ENCODE data around the gene SFSWAP. TPM values are rescaled to one million over a fixed set of nuclear protein-coding genes. Genes with fewer than 3 reads are reported as not detected.

Gene SFSWAP
- total RNA-seq, 1 donor: 31.1 TPM

DNA sequence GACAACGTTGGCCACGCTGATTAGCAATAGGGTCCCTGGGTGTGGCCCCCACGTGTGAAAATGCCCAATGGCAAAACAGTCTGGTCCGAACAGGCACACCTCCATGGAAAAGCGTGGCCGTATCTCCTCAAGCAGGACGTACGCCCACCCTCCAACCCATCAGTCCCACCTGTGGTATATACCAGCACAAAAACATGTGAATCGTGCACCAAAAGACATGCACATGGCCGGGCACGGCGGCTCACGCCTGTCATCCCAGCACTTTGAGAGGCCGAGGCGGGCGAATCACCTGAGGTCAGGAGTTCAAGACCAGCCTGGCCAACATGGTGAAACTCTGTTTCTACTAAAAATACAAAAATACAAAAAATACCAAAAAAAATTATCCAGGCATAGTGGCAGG, 14.9 kb upstream of the SFSWAP start:
- Histone ChIP-seq H3K27me3 (ENCODE audit: insufficient read depth, low read length) (no peaks in the 10 kb centered on the region), H3K4me3 (ENCODE audit: insufficient read depth, low read length) (no peak overlapping the region), H2AFZ (ENCODE audit: low read length) (no peak overlapping the region), H3K27ac (ENCODE audit: low read depth, low read length) (no peak overlapping the region), H3K4me1 (ENCODE audit: insufficient read depth, low read length) (peaks cover 7% of the 10 kb centered on the region), H3K9me3 (ENCODE audit: low read depth, low read length) (no peaks in the 10 kb centered on the region), H3K4me2 (ENCODE audit: insufficient read depth, low read length) (no peak overlapping the region), H3K36me3 (ENCODE audit: insufficient read depth, low read length) (no peaks in the 10 kb centered on the region), H4K20me1 (ENCODE audit: insufficient read depth, low read length) (no peaks in the 10 kb centered on the region), H3K79me2 (ENCODE audit: insufficient read depth, low read length) (no peaks in the 10 kb centered on the region)
- TF ChIP-seq, protein P1, sequence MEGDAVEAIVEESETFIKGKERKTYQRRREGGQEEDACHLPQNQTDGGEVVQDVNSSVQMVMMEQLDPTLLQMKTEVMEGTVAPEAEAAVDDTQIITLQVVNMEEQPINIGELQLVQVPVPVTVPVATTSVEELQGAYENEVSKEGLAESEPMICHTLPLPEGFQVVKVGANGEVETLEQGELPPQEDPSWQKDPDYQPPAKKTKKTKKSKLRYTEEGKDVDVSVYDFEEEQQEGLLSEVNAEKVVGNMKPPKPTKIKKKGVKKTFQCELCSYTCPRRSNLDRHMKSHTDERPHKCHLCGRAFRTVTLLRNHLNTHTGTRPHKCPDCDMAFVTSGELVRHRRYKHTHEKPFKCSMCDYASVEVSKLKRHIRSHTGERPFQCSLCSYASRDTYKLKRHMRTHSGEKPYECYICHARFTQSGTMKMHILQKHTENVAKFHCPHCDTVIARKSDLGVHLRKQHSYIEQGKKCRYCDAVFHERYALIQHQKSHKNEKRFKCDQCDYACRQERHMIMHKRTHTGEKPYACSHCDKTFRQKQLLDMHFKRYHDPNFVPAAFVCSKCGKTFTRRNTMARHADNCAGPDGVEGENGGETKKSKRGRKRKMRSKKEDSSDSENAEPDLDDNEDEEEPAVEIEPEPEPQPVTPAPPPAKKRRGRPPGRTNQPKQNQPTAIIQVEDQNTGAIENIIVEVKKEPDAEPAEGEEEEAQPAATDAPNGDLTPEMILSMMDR (IDR thresholded peaks at IDR 0.05; ENCODE audit: extremely low read depth, low read depth, low read length): no peak
- no peak for DNase-seq (ENCODE audit: insufficient read length, low spot score, missing footprints)

DNA sequence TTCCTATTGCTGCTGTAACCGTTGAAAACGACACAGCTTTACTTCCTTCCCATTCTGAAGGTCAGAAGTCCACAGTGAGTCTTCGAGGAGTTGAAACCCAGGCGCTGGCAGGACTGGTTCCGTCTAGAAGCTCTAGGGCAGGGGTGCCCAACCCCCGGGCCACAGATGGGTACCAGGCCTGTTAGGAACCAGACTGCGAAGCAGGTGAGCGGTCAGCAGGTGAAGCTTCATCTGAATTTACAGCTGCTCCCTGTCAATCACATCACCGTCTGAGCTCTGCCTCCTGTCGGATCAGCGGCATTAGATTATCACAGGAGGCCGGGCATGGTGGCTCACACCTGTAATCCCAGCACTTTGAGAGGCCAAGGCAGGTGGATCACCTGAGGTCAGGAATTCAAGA, 12.6 kb upstream of the SFSWAP start:
- peaks cover 7% of the 10 kb centered on the region for H3K4me1 ChIP-seq (ENCODE audit: insufficient read depth, low read length)
- H3K27ac ChIP-seq (ENCODE audit: low read depth, low read length): no peak overlapping the region
- H3K9me3 ChIP-seq (ENCODE audit: low read depth, low read length): no peaks in the 10 kb centered on the region
- no peaks in the 10 kb centered on the region for H3K36me3 ChIP-seq (ENCODE audit: insufficient read depth, low read length)
- no peaks in the 10 kb centered on the region for H3K79me2 ChIP-seq (ENCODE audit: insufficient read depth, low read length)
- no peak overlapping the region for H3K4me3 ChIP-seq (ENCODE audit: insufficient read depth, low read length)
- H2AFZ ChIP-seq (ENCODE audit: low read length): no peak overlapping the region
- H3K27me3 ChIP-seq (ENCODE audit: insufficient read depth, low read length): no peaks in the 10 kb centered on the region
- no peaks in the 10 kb centered on the region for H4K20me1 ChIP-seq (ENCODE audit: insufficient read depth, low read length)
- TF ChIP-seq, protein P1 (IDR thresholded peaks at IDR 0.05; ENCODE audit: extremely low read depth, low read depth, low read length): no peak
- H3K4me2 ChIP-seq (ENCODE audit: insufficient read depth, low read length): no peak overlapping the region
- DNase-seq (ENCODE audit: insufficient read length, low spot score, missing footprints): peak; percentile 44

DNA sequence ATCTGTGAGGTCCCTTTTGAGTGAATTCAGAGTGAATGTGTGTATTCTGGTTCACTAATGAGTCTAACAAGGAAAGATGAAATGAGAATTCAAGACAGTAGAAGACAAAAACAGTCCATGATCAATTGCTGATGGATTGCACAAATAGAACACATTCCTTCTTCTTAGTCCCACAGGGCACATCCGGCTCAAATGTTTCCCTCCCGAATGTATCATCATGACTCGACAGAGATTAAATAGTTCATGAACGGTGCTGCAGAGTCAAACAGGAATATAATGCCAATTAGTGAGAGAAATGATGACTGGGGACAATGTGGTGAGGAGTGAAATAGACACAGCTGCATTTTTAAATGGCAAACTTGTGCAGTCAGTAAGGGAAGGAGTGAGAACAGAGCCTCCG, 11.5 kb upstream of the SFSWAP start:
- Histone ChIP-seq H3K79me2 (ENCODE audit: insufficient read depth, low read length) (no peaks in the 10 kb centered on the region), H3K27me3 (ENCODE audit: insufficient read depth, low read length) (no peaks in the 10 kb centered on the region), H4K20me1 (ENCODE audit: insufficient read depth, low read length) (no peaks in the 10 kb centered on the region), H3K36me3 (ENCODE audit: insufficient read depth, low read length) (no peaks in the 10 kb centered on the region), H3K27ac (ENCODE audit: low read depth, low read length) (no peak overlapping the region), H3K4me3 (ENCODE audit: insufficient read depth, low read length) (no peak overlapping the region), H3K4me1 (ENCODE audit: insufficient read depth, low read length) (peaks cover 7% of the 10 kb centered on the region), H3K9me3 (ENCODE audit: low read depth, low read length) (no peaks in the 10 kb centered on the region), H2AFZ (ENCODE audit: low read length) (peak overlapping the region; percentile 62), H3K4me2 (ENCODE audit: insufficient read depth, low read length) (peak overlapping the region; percentile 28)
- TF ChIP-seq, protein P1 (IDR thresholded peaks at IDR 0.05; ENCODE audit: extremely low read depth, low read depth, low read length): no peak
- DNase-seq (ENCODE audit: insufficient read length, low spot score, missing footprints): peak; percentile 82

DNA sequence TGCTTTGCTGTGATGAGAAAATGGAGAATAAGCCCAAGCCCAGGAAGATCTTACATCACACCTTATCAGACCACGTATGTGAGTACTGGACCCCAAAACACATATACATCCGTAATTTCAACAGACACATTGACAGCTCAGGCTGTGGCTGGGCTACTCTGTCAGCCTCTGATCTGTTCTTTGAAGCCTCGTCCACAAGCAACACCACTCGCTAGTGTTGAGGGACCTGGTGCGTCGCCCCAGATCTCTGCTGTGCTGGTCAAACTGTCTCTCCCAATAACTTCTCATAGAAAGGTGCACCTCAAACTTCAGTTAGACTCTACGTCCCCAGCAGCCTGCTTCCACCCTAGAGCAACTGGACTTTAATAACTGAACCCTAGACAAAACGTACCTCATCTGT, 10.6 kb upstream of the SFSWAP start:
- H3K4me2 ChIP-seq (ENCODE audit: insufficient read depth, low read length): no peak overlapping the region
- H3K79me2 ChIP-seq (ENCODE audit: insufficient read depth, low read length): no peaks in the 10 kb centered on the region
- peaks cover 7% of the 10 kb centered on the region for H3K4me1 ChIP-seq (ENCODE audit: insufficient read depth, low read length)
- H3K4me3 ChIP-seq (ENCODE audit: insufficient read depth, low read length): no peak overlapping the region
- H3K9me3 ChIP-seq (ENCODE audit: low read depth, low read length): no peaks in the 10 kb centered on the region
- no peaks in the 10 kb centered on the region for H3K36me3 ChIP-seq (ENCODE audit: insufficient read depth, low read length)
- no peak overlapping the region for H3K27ac ChIP-seq (ENCODE audit: low read depth, low read length)
- no peak overlapping the region for H2AFZ ChIP-seq (ENCODE audit: low read length)
- TF ChIP-seq, protein P1 (IDR thresholded peaks at IDR 0.05; ENCODE audit: extremely low read depth, low read depth, low read length): no peak
- peak; percentile 26 for DNase-seq (ENCODE audit: insufficient read length, low spot score, missing footprints)
- H4K20me1 ChIP-seq (ENCODE audit: insufficient read depth, low read length): no peaks in the 10 kb centered on the region
- H3K27me3 ChIP-seq (ENCODE audit: insufficient read depth, low read length): no peaks in the 10 kb centered on the region

Measured in osteoblast (primary cell).